Measurements from ENCODE around the gene RERE.

The RERE gene

DNA sequence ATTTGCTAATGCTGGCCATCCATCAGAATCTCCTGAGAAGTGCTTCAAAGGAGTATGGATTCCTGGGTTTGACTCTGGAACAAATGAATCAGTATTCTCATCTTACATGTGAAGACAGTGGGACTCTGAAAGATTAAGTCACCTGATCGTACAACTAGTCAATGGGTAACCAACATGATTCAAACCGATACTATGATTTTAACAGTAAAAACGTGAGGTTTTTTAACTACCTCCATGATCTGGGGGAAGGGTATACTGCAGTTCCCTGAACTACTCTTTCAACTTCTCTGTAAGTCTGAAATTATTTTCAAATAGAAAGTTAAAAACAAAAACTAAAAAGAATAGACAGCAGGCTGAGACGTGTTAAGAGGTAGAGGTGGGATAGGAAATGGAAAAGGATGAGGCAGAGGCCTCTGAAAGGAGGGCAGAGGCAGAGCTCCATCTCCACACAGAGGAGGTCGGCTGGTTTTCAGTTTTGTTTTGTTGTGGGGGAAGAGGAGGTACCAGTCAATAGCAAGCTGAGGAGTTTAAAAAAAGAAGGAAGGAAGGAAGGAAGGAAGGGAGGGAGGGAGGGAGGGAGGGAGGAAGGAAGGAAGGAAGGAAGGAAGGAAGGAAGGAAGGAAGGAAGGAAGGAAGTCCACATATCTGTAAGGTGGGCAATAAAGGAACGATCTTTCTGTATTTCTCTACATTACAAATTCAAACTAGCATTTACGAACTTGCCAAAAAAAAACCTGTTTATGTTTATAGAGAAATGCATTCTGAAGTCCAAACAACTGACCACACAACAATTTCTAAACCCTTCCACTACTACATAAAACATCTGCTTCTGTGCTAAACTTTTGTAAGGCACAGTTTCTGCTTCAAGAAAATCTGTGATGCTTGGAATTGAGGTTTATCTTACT, 213.1 kb downstream of the RERE start:
- Histone ChIP-seq H3K23ac (ENCODE audit: low read depth, low read length, poor library complexity) (no peak overlapping the region), H3K9me3 (replicated peaks in 1 of 2; ENCODE audit: control insufficient read depth in 2 of 2, insufficient read depth in 1 of 2, low read depth in 1 of 2, low read length in 2 of 2) (peaks cover 0 to 1% of the 10 kb centered on the region in 2 donors), H2AFZ (ENCODE audit: low read length) (no peak overlapping the region), H3K4me3 (ENCODE audit: low read length in 2 of 2) (no peak overlapping the region), H2AK5ac (ENCODE audit: low read depth, low read length) (no peak overlapping the region), H3K14ac (ENCODE audit: low read length) (no peak overlapping the region), H3K4ac (ENCODE audit: low read length) (no peak overlapping the region), H2BK15ac (ENCODE audit: low read length) (no peak overlapping the region), H2BK5ac (ENCODE audit: low read length) (no peak overlapping the region), H4K91ac (ENCODE audit: low read depth, low read length, poor library complexity) (no peak overlapping the region), H3K9ac (ENCODE audit: low read depth, low read length, poor library complexity) (no peak overlapping the region), H3K27me3 (ENCODE audit: control insufficient read depth in 3 of 3, insufficient read depth in 3 of 3, low read depth in 1 of 3, low read length in 3 of 3) (no peaks in the 10 kb centered on the region), H3K27ac (replicated peaks; ENCODE audit: low read length) (no peak overlapping the region), H3K36me3 (replicated peaks in 1 of 2; ENCODE audit: control insufficient read depth in 2 of 2, insufficient read depth in 2 of 2, low read length in 2 of 2) (peaks cover 0 to 25% of the 10 kb centered on the region in 2 donors), H2BK120ac (ENCODE audit: low read depth, low read length) (no peak overlapping the region), H3K18ac (ENCODE audit: low read length) (no peak overlapping the region), H3K4me1 (ENCODE audit: control insufficient read depth in 2 of 2, insufficient read depth in 1 of 2, low read depth in 1 of 2, low read length in 2 of 2) (peaks cover 2 to 3% of the 10 kb centered on the region in 2 donors), H4K8ac (ENCODE audit: low read depth, low read length) (no peak overlapping the region), H2BK12ac (ENCODE audit: low read length) (no peak overlapping the region), H3K79me1 (ENCODE audit: low read depth, low read length) (no peaks in the 10 kb centered on the region), H3K4me2 (ENCODE audit: insufficient read depth, low read length, poor library complexity, severe bottlenecking) (no peak overlapping the region)
- WGBS, 2 donors (ENCODE audit: extremely low coverage in 2 of 2, insufficient read length in 2 of 2, insufficient replicate concordance in 1 of 2): no CpG with 5 or more reads among the region's 7 CpGs
- no peak for DNase-seq (ENCODE audit: low spot score)

DNA sequence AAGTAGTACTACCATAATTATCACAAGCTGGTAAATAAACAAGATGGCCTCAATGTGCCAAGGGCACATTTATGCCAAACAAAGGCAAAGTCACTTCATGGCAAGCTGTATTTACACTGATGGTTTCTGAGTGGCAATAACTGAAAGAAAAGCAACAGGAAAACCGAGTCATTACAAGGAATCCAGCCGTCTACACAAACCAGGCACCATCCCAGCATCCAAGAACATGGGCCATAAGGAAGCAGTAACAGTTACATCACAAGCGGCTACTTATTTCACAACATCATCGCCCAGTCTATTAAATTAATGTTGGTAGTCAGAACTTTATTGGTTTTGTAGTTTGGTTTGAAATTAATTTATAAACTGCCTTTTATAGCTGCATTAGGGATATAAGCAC, 214.2 kb downstream of the RERE start:
- no peak overlapping the region for H2AK5ac ChIP-seq (ENCODE audit: low read depth, low read length)
- no peak overlapping the region for H3K18ac ChIP-seq (ENCODE audit: low read length)
- no peak overlapping the region for H3K14ac ChIP-seq (ENCODE audit: low read length)
- no peak overlapping the region for H4K91ac ChIP-seq (ENCODE audit: low read depth, low read length, poor library complexity)
- no peaks in the 10 kb centered on the region for H3K79me1 ChIP-seq (ENCODE audit: low read depth, low read length)
- H2BK12ac ChIP-seq (ENCODE audit: low read length): no peak overlapping the region
- WGBS, 2 donors (ENCODE audit: extremely low coverage in 2 of 2, insufficient read length in 2 of 2, insufficient replicate concordance in 1 of 2): no CpG with 5 or more reads among the region's 4 CpGs
- peaks cover 12 to 13% of the 10 kb centered on the region in 2 donors for H3K4me1 ChIP-seq (ENCODE audit: control insufficient read depth in 2 of 2, insufficient read depth in 1 of 2, low read depth in 1 of 2, low read length in 2 of 2)
- DNase-seq (ENCODE audit: low spot score): no peak
- peaks cover 0 to 1% of the 10 kb centered on the region in 2 donors for H3K9me3 ChIP-seq (replicated peaks in 1 of 2; ENCODE audit: control insufficient read depth in 2 of 2, insufficient read depth in 1 of 2, low read depth in 1 of 2, low read length in 2 of 2)
- H3K23ac ChIP-seq (ENCODE audit: low read depth, low read length, poor library complexity): no peak overlapping the region
- H3K27ac ChIP-seq (replicated peaks; ENCODE audit: low read length): no peak overlapping the region
- H2BK15ac ChIP-seq (ENCODE audit: low read length): no peak overlapping the region
- no peak overlapping the region for H2BK120ac ChIP-seq (ENCODE audit: low read depth, low read length)
- no peak overlapping the region for H3K9ac ChIP-seq (ENCODE audit: low read depth, low read length, poor library complexity)
- H3K4me3 ChIP-seq (ENCODE audit: low read length in 2 of 2): no peak overlapping the region
- H3K4me2 ChIP-seq (ENCODE audit: insufficient read depth, low read length, poor library complexity, severe bottlenecking): no peak overlapping the region
- no peak overlapping the region for H2AFZ ChIP-seq (ENCODE audit: low read length)
- no peaks in the 10 kb centered on the region for H3K27me3 ChIP-seq (ENCODE audit: control insufficient read depth in 3 of 3, insufficient read depth in 3 of 3, low read depth in 1 of 3, low read length in 3 of 3)
- H2BK5ac ChIP-seq (ENCODE audit: low read length): no peak overlapping the region
- H3K4ac ChIP-seq (ENCODE audit: low read length): no peak overlapping the region
- H3K36me3 ChIP-seq (replicated peaks in 1 of 2; ENCODE audit: control insufficient read depth in 2 of 2, insufficient read depth in 2 of 2, low read length in 2 of 2): peaks cover 0 to 25% of the 10 kb centered on the region in 2 donors
- H4K8ac ChIP-seq (ENCODE audit: low read depth, low read length): no peak overlapping the region

DNA sequence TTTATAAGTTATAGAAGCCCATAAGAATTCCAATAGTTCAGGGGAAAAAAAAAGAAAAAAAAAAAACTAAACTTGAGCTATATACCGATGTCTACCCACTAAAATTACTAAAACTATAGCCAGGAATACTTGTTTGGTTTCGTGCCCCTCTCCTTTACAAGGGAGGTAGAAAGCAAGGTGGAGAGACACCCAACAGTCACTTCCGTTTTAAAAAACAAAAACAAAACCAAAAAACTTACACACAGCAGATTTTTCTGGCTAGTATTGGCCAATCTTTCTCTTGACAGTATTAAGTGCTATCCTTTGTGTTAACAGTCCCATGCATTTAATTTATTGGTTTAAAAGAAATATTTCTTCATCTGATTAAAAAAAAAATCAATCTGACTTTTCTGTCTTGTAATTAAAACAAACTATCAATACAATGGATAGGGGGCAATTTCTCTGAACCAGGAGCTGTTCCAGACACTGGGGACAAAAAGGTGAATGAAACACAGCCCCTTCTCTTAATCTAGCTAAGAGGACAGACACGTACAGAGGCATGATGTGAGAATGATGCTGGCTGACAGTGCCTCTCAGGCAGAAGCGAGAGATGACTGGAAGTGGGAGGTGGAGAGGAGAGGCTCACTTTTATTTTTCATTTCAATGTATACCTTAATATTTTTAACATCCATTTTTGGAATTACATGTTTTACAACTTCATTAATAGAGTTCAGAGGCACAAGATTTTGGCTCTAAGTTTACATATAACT, 214.8 kb downstream of the RERE start:
- no peaks in the 10 kb centered on the region for H3K27me3 ChIP-seq (ENCODE audit: control insufficient read depth in 3 of 3, insufficient read depth in 3 of 3, low read depth in 1 of 3, low read length in 3 of 3)
- H3K23ac ChIP-seq (ENCODE audit: low read depth, low read length, poor library complexity): no peak overlapping the region
- no peak overlapping the region for H2BK12ac ChIP-seq (ENCODE audit: low read length)
- H4K91ac ChIP-seq (ENCODE audit: low read depth, low read length, poor library complexity): no peak overlapping the region
- H3K18ac ChIP-seq (ENCODE audit: low read length): no peak overlapping the region
- no peak overlapping the region for H3K4me2 ChIP-seq (ENCODE audit: insufficient read depth, low read length, poor library complexity, severe bottlenecking)
- H3K27ac ChIP-seq (replicated peaks; ENCODE audit: low read length): no peak overlapping the region
- DNase-seq (ENCODE audit: low spot score): no peak
- no peak overlapping the region for H2BK5ac ChIP-seq (ENCODE audit: low read length)
- peaks cover 0 to 1% of the 10 kb centered on the region in 2 donors for H3K9me3 ChIP-seq (replicated peaks in 1 of 2; ENCODE audit: control insufficient read depth in 2 of 2, insufficient read depth in 1 of 2, low read depth in 1 of 2, low read length in 2 of 2)
- H2BK15ac ChIP-seq (ENCODE audit: low read length): no peak overlapping the region
- no peak overlapping the region for H2AK5ac ChIP-seq (ENCODE audit: low read depth, low read length)
- H3K36me3 ChIP-seq (replicated peaks in 1 of 2; ENCODE audit: control insufficient read depth in 2 of 2, insufficient read depth in 2 of 2, low read length in 2 of 2): peaks cover 0 to 31% of the 10 kb centered on the region in 2 donors
- H3K4me1 ChIP-seq (ENCODE audit: control insufficient read depth in 2 of 2, insufficient read depth in 1 of 2, low read depth in 1 of 2, low read length in 2 of 2): peaks cover 14 to 16% of the 10 kb centered on the region in 2 donors
- no CpG with 5 or more reads among the region's 5 CpGs for WGBS, 2 donors (ENCODE audit: extremely low coverage in 2 of 2, insufficient read length in 2 of 2, insufficient replicate concordance in 1 of 2)
- H3K4ac ChIP-seq (ENCODE audit: low read length): no peak overlapping the region
- H3K14ac ChIP-seq (ENCODE audit: low read length): no peak overlapping the region
- no peak overlapping the region for H2AFZ ChIP-seq (ENCODE audit: low read length)
- H2BK120ac ChIP-seq (ENCODE audit: low read depth, low read length): no peak overlapping the region
- H4K8ac ChIP-seq (ENCODE audit: low read depth, low read length): no peak overlapping the region
- H3K79me1 ChIP-seq (ENCODE audit: low read depth, low read length): no peaks in the 10 kb centered on the region
- no peak overlapping the region for H3K9ac ChIP-seq (ENCODE audit: low read depth, low read length, poor library complexity)
- H3K4me3 ChIP-seq (ENCODE audit: low read length in 2 of 2): no peak overlapping the region

DNA sequence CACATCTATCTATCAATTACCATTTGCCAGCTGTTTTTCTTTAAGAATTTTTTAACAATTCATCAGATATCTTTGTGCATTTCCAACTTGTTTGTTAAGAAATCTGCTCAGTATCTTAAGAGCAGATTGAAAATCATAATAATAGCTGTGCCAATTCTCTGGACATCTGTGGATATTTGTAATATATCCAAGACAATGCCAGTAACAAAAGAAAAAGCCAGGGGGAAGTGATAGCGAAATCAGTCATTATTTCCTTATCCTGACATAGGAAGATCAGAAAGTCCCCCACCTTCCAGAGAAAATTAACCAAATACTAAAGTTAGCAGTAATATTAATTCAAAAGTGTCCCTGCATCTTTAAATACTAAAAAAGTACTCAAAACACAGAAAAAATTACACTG, 217.1 kb downstream of the RERE start:
- no peak overlapping the region for H3K9ac ChIP-seq (ENCODE audit: low read depth, low read length, poor library complexity)
- peaks cover 14 to 16% of the 10 kb centered on the region in 2 donors for H3K4me1 ChIP-seq (ENCODE audit: control insufficient read depth in 2 of 2, insufficient read depth in 1 of 2, low read depth in 1 of 2, low read length in 2 of 2)
- no CpG with 5 or more reads among the region's 1 CpG for WGBS, 2 donors (ENCODE audit: extremely low coverage in 2 of 2, insufficient read length in 2 of 2, insufficient replicate concordance in 1 of 2)
- H3K36me3 ChIP-seq (replicated peaks in 1 of 2; ENCODE audit: control insufficient read depth in 2 of 2, insufficient read depth in 2 of 2, low read length in 2 of 2): peaks cover 0 to 30% of the 10 kb centered on the region in 2 donors
- H3K27me3 ChIP-seq (ENCODE audit: control insufficient read depth in 3 of 3, insufficient read depth in 3 of 3, low read depth in 1 of 3, low read length in 3 of 3): no peaks in the 10 kb centered on the region
- H3K79me1 ChIP-seq (ENCODE audit: low read depth, low read length): no peaks in the 10 kb centered on the region
- no peak overlapping the region for H3K27ac ChIP-seq (replicated peaks; ENCODE audit: low read length)
- H3K14ac ChIP-seq (ENCODE audit: low read length): no peak overlapping the region
- no peak overlapping the region for H2AK5ac ChIP-seq (ENCODE audit: low read depth, low read length)
- H3K4ac ChIP-seq (ENCODE audit: low read length): no peak overlapping the region
- no peak overlapping the region for H2BK5ac ChIP-seq (ENCODE audit: low read length)
- no peak overlapping the region for H3K4me3 ChIP-seq (ENCODE audit: low read length in 2 of 2)
- H2BK12ac ChIP-seq (ENCODE audit: low read length): no peak overlapping the region
- H2AFZ ChIP-seq (ENCODE audit: low read length): no peak overlapping the region
- H3K4me2 ChIP-seq (ENCODE audit: insufficient read depth, low read length, poor library complexity, severe bottlenecking): no peak overlapping the region
- no peak overlapping the region for H3K18ac ChIP-seq (ENCODE audit: low read length)
- no peak overlapping the region for H4K91ac ChIP-seq (ENCODE audit: low read depth, low read length, poor library complexity)
- no peak overlapping the region for H2BK120ac ChIP-seq (ENCODE audit: low read depth, low read length)
- H2BK15ac ChIP-seq (ENCODE audit: low read length): no peak overlapping the region
- no peak overlapping the region for H4K8ac ChIP-seq (ENCODE audit: low read depth, low read length)
- DNase-seq (ENCODE audit: low spot score): no peak
- no peak overlapping the region for H3K23ac ChIP-seq (ENCODE audit: low read depth, low read length, poor library complexity)
- peaks cover 0 to 1% of the 10 kb centered on the region in 2 donors for H3K9me3 ChIP-seq (replicated peaks in 1 of 2; ENCODE audit: control insufficient read depth in 2 of 2, insufficient read depth in 1 of 2, low read depth in 1 of 2, low read length in 2 of 2)

All from neuronal stem cell (in vitro differentiated cells).